ENCODE data around the gene ABLIM1.

Gene ABLIM1

DNA sequence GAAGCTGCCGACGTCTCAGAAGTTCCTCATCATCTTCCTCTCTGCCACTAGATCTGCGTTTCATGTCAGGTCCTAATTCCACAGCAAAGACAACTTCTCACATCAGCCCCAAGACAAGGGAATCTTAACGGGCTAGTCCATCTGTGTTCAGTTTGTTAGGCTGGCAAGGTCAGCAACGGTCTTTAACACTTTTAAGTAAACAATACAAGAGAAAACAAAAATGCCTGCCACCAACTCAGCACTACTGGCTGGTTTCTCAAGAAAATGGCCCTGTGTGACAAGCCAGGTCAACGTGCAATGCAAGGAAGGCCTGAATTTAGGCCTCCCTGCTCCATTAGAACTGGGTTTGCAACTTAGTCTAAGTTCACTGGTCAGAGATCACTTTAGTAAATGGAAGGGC is 212.7 kb downstream of the ABLIM1 start:
- Histone ChIP-seq H3K27ac (no peak overlapping the region), H3K4me3 (no peak overlapping the region)

DNA sequence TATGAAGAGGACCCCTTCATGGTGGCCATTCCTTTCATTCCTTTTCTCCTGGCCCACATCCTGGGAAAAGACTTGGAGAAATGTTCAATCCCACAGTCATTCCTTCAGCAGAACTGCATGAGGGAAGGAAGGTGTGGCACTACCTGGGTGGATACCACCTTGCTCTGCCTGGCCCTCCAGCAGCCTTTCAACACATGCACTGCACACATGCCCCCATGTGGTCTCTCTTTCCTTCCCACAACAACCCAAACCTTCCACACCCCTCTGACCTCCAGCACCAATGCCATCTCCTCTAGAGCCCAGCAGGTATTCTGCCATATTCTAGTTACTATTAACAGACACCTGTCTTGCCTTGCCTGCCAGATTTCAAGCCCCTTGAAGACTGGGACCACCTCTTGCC is 213.3 kb downstream of the ABLIM1 start:
- Histone ChIP-seq H3K27ac (no peak overlapping the region), H3K4me3 (no peak overlapping the region)

DNA sequence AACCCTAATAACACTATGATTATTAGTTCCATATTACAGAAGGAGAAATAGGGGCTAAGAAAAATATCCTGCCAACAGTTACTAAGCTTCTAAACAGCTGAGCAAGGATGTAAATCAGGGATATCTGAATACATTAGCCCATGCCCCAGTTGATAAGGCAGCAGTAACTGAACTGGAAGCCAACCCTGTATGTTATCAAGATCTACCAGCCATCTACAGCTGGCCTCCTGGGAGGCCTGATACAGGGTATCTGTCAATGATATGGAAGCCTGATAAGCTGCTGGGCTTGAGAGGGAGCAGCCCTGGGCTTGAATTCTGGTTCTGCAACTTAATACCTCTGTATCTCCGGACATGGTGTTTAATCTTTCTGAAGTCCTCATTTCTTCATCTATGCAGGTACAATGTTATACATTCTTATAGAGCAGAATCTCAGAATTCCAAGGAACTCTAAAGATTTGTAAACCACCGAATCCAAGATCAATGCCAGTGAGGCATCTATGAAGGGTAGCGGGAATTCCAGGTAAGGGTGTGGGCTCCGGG is 215.9 kb downstream of the ABLIM1 start:
- Histone ChIP-seq H3K4me3 (no peak overlapping the region), H3K27ac (no peak overlapping the region)

DNA sequence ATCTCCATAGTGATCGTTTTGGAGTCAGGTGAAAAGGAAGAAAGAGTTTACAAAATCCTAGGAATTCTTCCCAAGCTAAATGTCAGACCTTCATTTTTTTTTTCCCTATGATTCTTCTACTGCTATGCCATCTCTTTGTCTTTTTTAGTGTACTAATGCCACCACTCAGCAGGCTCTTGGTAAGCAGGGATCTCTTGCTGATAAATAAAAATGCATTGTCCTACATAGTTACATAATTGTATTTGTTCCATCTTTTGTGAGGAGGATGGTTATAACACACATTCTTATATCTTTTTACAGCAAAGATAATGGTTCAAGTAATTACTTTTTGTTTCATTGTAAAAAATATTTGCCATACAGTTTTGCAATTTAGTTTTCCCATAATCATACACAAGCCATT is 217.0 kb downstream of the ABLIM1 start:
- no peak overlapping the region for H3K4me3 ChIP-seq
- H3K27ac ChIP-seq = no peak overlapping the region

DNA sequence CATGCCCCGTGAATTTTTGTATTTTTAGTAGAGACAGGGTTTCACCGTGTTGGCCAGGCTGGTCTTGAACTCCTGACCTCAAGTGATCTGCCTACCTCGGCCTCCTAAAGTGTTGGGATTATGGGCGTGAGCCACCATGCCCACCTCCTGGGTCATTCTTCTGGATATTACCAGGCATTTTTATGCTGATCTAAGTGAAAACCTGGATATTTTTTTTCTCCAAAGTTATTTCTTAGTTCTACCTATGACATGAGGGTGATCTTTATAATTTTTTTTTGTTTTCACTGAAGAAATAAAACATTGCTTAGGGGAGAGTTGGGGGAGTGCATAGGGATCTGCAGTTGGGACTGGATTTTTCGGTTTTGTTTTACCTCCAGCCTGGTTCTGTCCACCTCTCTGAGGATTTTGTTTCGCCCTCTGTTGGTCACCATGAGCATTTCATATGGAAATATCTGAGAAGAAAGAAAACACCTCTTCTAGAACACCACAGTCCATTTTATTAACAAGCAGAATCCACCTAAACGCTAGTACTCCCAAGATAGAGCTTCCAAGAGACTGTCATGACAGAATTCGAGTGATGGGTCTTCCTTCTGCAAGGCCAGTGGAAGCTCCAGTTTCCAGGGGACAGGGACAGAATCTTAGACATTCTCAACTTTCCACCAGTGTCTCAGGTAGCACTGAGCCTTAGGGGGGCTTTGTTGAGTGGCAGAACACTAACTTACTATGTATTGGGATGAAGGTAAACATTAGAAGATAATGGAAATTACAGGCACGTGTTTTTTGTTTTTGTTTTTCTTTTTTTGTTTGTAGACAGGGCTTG is 220.4 kb downstream of the ABLIM1 start:
- H3K4me3 ChIP-seq = no peak overlapping the region
- H3K27ac ChIP-seq = no peak overlapping the region

DNA sequence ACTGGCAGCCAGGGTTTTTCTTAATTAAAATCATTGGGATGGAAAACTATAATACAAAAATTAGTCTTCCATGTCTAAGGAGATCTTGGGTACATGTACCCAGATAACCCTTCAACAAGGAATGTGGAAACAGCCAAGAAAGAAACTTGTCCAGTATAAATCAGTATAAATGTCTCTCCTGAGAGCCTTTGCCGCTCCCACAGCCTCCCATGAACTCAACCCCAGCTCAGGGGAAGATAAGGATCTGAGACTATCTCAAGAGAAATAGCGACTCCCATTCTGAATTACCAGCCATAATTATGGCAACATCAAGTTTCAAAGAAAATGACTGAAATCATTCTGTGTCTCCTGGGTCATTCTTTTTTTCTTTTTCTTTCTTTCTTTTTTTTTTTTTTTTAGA is 221.1 kb downstream of the ABLIM1 start:
- Histone ChIP-seq H3K4me3 (no peak overlapping the region), H3K27ac (no peak overlapping the region)

DNA sequence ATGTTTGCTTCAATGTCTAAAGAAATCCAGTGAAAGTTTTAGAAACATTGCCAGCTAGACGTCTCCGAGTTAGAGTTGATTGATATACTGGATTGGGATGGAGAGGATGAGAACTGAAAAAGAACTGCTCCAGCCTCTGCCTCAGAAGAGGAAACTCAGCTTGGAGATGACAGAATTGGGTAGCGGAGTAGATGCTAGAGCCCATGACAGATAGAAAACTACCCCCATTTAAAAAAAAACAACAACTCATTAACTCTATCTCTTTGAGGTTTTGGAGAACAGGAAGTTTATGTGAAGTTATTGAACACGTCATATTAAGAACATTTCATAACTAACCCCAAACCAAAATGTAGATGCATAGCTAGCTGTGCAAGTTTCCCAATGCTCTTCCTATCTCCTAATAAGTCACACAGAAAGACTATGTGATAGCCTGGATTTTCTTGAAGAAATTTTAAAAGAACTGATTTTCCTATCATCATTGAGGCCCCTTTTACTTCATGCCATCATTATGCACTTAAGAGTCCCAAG is 225.4 kb downstream of the ABLIM1 start:
- Histone ChIP-seq H3K4me3 (no peak overlapping the region), H3K27ac (no peak overlapping the region)

DNA sequence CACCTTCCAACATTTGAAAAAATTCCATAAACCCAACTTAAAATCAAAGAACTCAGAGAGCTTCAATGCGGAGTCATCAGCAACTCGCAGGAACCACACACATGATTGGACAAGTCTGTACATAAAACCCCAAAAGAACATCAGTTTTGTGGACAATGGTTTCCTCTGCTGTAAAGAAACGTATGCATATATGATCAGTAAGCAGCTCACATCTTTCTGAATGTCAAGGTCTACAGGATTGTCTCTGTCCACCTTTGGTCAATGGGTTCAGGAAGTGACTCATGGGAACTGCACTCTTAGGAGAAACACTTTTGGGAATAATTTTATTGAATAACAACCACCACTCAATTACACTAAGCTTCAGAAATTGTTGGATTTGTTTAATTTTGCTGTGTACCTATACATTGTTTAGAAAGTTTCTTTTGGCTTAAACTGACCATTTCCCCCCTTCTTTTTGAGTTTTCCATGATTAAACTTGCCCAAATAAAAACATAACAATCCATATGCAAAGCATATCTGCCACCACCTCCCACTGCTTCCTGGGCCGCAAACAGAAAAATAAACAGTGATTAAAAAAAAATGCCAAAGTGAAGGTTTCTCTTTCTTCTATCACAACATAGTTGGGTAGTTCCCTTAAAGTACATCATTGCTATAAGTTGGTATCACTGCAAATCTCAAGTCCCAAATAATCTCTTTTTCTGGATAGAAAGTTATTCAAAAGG is 226.5 kb downstream of the ABLIM1 start:
- H3K27ac ChIP-seq = no peak overlapping the region

DNA sequence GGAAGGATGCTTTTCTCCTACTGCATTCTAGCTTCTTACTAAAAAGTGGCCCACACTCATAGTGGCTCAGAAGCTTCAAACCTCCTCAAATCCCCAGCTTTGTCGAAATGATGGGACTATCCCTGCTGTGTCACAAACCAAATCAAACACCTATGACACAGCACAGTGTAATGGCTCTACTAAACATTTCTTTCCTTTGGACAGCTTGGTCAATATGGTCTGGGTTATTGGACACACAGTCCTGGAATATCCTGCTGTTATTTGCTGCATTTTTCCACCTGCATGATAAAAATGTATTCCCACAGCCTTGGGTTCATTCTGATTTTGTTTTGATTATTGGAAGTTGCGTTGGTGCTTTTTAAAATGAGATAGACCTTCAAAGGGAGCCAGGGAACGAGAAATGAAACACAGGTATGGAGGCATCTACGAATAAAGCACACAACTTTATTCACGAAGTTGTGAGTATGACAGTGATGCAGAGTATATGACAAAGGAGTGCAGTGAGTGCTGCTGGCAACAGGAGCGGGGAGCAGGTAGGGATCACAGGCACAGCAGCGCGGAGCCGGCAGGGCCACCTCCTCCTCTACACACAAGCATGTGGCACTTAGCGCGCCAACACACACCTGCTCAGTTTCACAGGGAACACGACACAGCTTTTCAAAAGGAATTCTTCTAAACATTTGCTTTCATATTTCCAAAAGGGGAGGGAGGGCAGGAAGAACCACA is 227.2 kb downstream of the ABLIM1 start:
- Histone ChIP-seq H3K4me3 (no peak overlapping the region), H3K27ac (no peak overlapping the region)

More for the DNA sequence above, 226.5 kb downstream of the ABLIM1 start:
- H3K4me3 ChIP-seq = no peak overlapping the region

DNA sequence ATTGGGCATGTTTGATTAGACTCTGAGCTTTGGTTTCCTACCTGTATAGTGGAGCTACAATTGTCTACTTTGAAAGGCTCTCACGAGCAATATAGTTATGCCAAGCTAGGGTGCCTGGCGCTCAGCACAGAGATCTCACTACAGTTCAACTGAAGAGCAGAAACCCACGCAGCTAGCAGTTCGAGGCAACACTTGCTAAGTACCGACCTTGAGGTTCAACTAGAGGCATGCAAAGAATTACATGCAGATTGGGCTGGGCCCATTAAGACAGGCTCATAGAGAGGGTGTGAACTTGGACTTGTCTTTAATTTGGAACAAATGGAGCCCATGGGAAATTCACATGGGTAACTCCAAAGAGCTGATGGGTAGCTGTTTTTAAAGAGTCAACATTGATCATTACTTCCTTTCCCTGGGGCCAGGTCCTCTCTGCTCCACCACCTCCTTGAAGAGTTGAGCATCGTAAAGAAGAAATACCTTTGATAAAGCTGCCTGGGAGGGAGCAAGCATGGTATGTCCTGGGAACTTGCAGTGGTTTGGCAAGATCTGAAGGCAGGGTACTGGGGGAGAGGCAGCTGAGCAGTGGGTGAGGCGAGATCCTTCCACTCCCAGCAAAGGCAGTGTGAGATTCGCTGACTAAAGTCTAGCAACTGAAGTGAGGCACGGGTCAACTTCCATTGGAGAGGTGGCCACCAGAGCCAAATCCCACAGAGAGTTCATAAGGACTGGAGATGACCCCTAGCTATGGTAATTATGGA is 228.3 kb downstream of the ABLIM1 start:
- no peak overlapping the region for H3K4me3 ChIP-seq
- H3K27ac ChIP-seq = no peak overlapping the region

DNA sequence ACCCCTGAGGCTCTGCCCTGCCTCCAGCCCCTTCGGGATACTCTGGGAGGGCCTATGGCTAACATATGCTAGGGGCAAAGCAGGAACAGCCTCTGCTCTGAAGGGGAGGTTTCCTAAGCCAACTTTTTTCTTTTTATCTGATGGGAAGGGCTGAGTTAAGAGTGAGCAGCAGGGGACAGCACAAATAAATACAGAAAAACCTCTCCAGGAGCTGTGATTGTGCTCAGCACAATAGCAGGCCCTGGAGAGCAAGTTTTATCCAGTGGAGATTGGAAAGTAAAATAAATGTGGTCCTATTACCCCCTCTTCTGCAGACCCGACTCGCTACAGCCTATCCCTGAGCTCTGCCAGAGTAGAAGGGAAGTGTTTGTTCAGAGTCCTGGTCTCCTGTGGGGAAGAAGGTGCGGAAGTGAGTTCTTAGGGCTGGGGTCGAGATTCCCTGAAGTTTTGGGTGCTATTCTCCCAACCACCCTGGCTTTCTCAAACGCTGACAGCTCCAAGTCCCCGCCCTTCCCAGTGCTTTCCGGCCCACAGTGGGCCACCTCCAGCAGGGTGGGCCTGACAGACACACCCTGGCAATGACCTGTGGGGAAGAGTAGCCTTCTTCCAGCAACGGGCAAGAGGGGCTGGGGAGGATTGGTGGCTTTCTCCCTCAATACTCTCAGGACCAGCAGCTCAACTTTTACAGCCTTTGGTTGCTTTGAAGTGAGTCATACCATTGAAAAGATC is 230.8 kb downstream of the ABLIM1 start:
- H3K27ac ChIP-seq = peak overlapping the region in 3 of 21 experiments; percentile 33 to 69 (median 43)
- H3K4me3 ChIP-seq = no peak overlapping the region

DNA sequence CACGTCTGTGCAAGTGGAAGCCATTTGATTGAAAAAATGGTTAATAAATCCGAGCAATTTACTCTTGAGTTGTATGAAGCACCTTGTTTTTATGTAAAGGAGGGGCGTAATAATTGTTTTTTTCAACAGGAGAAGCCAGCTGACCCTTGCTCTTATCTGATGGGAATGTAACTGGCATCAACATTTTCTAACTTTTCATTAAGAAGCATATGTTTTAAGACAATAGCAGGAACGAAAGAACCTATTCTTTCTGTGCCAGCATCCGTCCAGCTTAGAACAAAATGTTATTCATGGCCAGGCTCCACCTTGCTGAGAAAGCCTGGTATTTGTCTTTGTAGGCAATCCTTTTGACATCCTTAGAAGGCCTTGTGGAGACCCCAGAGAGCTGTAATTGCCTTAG is 231.6 kb downstream of the ABLIM1 start:
- H3K27ac ChIP-seq = peak overlapping the region in 1 of 21 experiments; percentile 69
- no peak overlapping the region for H3K4me3 ChIP-seq

DNA sequence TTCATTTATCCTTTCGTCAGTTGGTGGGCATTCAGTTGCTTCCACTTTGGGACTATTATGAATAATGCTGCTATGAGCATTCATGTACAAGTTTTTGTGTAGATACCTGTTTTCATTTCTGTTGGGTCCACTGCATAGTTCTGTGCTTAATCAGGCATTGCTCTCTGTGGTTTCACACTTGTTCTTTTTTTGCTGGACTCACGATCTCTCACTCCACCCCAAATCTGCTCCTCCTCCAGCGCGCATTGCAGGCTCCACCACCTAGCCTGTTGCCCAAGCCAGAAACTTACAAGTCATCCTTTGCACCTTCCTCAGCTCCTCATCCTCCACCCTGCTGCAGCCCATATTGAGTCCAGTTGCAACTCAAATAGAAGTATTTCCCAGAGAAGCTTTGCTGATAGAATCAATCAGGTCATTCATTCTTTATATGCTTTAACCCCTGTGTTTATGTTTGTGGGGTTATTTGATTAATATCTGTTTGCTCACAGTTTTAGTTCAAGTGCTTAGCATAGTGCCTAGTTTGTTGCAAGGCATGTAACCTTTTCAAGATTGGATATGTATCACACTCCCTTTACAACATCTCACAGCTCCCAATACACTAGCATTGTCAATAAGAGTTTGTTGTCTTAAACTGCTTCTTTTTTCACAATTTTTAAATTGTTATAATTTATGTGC is 237.1 kb downstream of the ABLIM1 start:
- H3K4me3 ChIP-seq = no peak overlapping the region
- H3K27ac ChIP-seq = no peak overlapping the region

DNA sequence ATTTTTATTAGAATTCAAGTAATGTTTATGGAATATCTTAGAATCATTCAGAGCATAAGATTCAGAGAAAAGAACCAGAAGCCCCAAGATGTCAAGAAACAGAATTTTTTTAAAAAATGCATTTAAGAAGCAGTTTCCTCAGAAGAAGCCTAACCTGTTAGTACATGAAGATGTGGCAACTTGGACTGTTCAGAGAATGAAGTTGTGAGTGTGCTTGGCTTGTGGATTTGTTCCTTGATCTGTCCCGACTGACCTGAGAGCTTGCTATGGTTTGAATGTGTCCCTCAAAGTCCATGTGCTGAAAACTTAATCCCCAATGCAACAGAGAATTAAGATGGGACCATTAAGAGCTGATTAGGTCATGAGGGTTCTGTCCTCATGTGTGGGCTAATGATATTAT is 240.0 kb downstream of the ABLIM1 start:
- H3K4me3 ChIP-seq = no peak overlapping the region
- no peak overlapping the region for H3K27ac ChIP-seq

DNA sequence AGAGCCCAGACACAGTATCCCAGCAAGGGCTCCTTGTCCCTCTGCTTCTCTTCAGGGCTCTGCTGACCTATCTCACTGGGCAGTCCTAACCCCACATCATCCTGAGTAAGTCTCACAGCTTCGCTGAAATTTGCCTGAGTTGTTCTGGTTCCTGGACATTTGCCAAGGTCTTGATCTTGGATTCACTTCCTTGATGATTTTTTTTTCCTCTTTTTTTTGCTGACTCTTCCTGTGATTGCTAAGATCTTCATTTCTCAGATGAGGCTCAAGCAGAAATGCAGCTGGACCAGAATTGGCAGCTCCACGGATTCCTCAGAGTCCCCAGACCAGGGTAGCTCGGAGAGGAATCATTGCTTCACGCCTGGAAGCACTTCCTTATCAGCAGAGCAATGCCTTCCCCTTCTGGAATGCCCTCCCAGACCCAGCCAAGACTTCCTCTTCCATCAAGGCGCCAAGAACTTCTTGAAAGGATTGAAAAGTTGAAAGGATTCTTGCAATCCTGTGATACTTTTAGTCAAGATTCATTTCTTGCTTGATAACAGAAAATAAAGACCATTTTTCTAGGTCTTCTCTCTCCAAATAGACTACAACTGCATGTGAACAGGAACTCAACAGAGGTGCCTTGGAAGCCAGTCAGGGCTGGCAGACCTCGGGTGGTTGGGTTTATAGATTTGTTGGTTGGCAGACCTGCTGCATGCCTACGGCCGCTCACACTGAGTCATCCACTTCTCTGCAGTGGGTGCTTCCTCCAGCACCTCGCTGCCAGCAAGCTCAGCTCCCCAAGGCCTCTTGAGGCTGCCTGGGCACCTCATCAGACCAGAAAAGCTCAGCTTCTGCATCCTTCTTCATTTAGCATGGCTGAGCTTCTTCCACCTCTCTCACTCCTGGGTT is 244.9 kb downstream of the ABLIM1 start:
- Histone ChIP-seq H3K27ac (peak overlapping the region in 4 of 21 experiments; percentile 9 to 43 (median 26)), H3K4me3 (no peak overlapping the region)

DNA sequence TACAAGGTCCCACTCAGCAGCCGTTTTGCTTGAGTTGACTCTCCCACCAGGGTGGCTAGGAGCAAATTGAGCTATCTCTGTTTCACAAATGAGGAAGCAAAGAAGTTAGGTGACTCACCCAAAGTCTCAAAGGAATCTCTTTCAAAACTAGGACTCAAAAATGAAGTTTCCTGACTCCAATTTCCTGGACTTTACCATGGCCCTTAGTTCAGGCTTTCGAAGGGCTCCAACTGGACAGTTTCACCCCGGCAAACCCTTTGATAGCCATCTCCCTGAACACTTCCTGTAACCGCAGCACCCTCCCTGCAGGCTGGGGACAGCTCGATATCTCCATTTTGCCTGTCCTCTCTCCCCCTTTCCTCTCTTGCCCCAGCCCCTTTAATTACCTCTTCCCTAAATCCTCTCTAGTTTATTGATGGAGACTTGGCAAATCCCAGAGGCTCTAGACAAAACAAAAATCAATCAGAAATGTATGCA is 249.1 kb downstream of the ABLIM1 start:
- Histone ChIP-seq H3K4me3 (no peak overlapping the region), H3K27ac (no peak overlapping the region)

Data from skin epidermis (tissue), 12 donors.